Stimulated activated CD4-positive, alpha-beta T cell treated with anti-CD3 and anti-CD28 coated beads, TNF-alpha, amount 100 ng/mL, for 24 hours (primary cell): ENCODE measurements around the gene VAMP2.

Source experiments
- DNase-seq, 3 experiments: peaks; one replicate each; pipeline ENCODE4 v3.0.0-alpha.2; 2020; ENCODE audit warnings: low read depth in 3 of 3

The VAMP2 gene

GRCh38 chr17:8142887-8143580, 19.7 kb downstream of the VAMP2 start:
- no peak for DNase-seq

DNA sequence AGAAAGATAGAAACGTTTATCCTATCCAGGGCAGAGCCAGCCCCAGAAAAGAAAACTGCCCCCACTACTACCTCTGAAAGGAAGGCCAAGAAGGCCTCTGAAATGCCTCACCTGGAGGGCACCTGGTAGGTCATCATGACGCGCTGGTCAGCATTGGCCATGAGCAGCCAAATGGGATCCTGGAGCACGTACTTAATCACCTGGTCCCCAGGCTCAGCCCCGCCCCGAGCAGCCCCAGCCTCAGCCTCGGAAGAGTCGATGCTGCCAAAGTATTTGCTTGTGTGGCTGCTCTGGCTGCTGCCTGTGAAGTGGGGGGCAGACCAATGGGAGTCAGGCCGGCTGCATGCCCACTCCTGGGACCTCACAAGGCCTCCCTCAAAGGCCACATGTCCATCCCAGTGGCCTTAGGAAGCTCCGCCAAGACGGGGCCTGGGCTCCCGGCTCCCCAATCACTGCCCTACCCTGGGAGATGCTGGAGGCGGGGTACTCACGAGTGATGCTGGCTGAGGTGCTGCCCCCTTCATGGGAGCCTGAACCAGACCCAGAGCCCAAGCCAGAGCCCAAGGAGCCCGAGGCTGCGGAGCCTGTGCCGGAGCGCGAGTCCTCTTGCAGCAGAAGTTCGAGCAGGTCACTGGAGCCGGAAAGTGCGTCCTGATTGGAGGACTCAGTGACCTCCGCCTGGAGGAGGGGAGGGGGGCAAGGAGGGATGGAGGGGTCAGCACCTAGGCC, 20.4 kb downstream of the VAMP2 start:
- no peak for DNase-seq

DNA sequence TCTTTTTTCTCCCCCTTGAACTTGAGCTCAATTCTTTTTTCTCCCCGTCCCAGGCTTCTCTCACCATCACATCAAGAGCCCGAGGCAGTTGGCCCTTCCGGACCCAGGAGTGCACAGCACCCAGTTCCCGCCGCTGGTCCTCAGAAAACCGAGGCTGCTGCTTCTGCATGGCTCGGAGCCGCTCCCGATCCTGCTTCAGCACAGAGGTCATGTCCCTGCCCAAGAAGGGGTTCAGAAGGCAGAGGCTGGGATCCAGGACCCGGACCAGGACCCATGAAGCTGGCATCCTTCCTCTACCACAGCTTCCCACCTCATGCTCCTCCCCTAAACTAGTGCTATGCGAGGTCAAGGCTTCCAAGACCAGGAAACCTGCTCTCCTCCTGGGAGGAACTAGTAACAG, 21.0 kb downstream of the VAMP2 start:
- no peak for DNase-seq

DNA sequence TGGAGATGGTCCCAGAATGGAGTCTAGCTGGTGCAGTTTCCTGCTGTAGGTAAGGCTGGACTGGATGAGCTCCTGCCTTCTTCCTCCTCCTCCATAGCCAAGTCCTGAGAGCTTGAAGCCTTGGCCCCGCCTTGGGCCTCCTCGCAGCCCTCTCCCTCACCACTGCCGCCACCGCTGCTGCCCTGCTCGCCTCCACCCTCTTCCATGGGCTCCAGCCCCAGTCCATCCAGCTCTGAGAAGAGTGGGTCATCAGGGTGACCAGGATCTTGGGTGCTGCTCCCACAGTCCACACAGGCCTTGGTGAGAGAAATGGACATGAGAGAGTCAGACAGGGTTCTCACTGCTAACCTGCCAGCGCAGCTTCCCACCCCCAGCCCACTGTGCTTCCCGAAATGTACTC, 21.7 kb downstream of the VAMP2 start:
- no peak for DNase-seq

GRCh38 chr17:8140065-8141029, 22.4 kb downstream of the VAMP2 start:
- no peak for DNase-seq

GRCh38 chr17:8138672-8139371, 23.9 kb downstream of the VAMP2 start:
- peak; percentile 93 to 98 (median 97) for DNase-seq

DNA sequence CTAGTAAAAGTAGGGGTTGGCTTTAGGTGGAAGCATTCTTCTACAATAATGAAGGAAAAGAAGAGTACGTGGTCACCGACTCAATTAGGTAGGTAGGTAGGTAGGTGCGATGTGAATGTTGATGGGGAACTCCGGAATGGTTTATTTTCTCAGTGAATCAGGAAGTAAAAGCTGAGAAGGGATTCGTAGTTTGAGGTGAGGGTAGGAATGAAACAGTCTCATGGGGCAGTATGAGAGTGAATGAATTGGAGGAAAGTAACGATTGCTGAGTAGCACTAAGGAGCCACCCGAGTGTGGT, 24.4 kb downstream of the VAMP2 start:
- DNase-seq: no peak

DNA sequence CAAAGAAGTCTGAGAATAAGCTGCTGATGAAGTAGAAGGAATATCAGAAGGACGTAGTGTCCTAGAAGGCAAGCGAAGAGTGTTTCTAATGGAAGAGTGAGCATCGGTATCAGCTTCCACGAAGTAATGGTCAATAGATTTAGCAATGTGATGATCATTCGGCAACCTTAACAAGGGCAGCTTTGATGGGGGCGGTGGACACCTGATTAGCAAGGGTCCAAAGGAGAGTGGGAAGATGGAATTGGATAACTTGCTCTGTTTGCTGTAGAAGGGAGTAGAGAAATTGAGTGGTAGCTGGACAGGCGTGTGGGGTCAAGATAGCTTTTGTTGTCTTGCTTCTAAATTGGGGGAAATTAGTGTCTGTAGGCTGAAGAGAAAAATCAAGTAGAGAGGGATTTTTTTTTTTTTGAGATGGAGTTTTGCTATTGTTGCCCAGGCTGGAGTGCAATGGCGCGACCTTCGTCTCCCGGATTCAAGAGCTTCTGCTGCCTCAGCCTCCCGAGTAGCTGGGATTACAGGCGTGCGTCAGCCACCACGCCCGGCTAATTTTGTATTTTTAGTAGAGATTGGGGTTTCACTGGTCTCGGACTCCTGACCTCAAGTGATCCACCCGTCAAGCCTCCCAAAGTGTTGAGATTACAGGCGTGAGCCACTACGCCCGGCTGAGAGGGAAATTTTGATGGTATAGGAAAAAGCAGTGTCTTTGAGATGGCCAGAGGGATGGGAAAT, 24.9 kb downstream of the VAMP2 start:
- DNase-seq: no peak

DNA sequence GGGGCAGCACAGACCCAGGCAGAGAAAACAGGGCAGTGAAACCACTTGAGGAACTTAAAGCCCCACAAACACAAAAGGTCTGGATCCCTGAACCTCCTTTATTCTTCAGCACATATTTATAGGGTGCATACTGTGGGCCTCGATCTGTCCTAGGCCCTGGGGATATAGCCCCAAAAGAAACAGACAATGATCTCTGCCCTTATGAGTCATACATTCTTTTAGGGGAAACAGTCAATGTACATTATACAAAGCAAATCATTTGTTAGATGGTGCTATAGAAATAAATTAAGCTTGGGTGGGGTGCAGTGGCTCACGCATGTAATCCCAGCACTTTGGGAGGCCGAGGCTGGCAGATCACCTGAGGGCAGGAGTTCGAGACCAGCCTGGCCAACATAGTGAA, 28.8 kb downstream of the VAMP2 start:
- no peak for DNase-seq

GRCh38 chr17:8133399-8133798, 29.3 kb downstream of the VAMP2 start:
- no peak for DNase-seq

DNA sequence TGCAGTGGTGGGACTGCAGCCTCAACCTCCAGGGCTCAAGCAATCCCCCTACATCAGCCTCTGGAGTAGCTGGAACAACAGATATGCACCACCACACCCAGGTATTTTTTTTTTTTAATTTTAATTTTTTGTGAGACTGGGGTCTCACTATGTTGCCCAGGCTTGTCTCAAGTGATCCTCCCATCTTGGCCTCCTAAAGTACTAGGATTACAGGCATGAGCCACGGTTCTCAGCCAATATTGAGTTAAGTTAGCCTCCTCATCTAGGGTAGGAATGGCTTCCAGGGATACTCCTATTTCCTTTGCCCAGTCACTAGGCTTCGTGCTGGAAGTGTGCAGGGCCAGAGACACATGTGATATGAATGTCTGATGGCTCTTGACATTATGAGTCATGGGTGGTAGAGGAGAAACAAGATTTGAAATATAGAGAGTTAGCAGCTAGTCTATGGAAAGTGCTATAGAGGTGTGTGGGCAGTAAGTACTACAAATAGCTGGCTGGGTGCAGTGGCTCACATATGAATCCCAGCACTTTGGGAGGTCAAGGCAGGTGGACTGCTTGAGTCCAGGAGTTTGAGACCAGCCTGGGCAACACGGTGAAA, 30.8 kb downstream of the VAMP2 start:
- no peak for DNase-seq

DNA sequence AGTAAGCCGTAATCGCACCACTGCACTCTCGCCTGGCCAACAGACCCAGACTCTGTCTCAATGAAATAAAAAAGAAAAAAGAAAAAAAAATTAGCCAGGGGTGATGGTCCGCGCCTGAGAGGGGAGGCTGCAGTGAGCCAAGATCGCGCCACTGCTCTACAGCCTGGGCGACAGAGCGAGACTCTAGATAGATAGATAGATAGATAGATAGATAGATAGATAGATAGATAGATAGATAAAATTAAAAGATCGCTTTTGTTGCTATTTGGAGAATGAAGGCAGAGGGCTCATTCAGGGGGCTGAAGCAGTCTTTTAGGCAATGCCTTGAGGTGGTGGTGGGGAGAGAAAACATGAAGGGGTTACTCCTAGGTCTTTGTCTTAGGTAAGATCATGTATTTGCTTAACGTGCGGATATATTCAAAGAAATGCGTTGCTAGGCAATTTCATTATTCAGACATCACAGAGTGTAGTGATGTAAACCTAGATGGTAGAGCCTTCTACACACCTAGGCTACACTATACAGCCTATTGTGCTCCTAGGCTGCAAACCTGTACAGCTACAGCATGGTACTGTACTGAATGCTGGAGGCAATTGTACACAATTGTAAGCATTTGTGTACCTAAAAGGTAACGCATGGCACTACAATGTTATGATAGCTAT, 34.5 kb downstream of the VAMP2 start:
- DNase-seq: no peak

DNA sequence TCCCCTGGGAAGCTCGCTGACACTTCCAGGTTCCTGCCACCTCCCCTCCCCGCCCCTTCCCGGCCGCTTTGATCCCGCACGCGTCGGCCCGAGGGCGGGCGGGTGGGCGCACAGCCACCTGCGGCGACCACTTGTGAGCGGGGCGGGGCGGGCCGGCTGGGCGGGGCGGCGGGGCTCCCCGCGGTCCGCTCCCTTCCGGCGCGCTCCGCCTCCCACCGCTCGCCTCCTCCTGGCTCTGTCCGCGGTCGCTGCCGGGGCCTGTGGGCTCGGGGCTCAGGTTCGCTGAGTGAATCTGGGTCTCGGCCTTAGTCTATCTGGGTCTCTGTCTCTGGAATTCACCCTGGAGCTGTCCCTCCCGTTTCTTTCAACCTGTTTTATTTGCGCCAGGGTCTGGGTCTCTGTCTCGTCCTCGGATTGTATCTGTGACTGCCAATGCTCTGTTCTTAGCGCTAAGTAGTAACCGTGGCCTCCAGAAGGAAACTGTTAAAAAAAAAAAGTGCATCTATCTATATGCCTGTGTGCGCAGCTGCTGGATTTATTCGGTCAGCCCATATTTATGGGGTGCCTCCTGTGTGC, 36.2 kb downstream of the VAMP2 start:
- DNase-seq: peak in 1 of 3 experiments; percentile 59

GRCh38 chr17:8125947-8126490, 36.7 kb downstream of the VAMP2 start:
- DNase-seq: peak in 1 of 3 experiments; percentile 16

GRCh38 chr17:8125154-8125946, 37.4 kb downstream of the VAMP2 start:
- DNase-seq: peak; percentile 85 to 89 (median 88)

- DNase-seq: peak in 1 of 3 experiments; percentile 24
Measured at GRCh38 chr17:8124350-8125153, 38.2 kb downstream of the VAMP2 start.

DNA sequence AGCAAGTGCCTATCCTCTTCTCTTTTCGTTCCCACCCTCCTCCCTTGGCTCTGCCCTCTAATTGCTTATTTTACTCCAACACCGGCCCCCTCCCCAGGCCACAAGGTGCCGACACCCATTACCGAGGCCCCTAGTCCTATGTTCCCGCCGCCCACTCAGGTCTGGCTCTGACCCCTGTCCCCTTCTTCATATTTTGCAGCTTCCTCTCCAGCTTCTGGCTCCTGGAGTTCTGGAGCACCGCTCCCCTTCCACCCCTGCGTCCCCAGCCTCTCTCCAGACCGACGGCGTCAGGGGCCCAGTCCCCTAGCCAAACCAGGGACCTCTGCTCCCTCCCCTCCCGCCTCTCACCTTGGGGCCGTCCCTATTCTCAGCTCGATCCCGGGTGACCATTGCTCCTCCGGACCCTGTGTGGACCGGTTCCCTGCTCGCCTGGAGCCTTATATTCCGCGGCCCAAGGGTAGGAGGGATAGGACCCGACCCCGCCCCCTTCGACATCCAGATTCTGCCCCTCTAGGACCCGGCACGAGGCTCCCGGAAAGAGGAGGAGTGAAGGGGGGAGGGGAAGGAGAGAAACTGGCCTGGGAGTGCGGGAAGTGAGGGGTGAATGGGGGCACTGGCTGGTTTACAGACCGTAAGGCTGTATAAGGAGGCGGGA, 38.9 kb downstream of the VAMP2 start, which contains the start of gene HES7:
TSS of gene HES7 (minus strand) at position 412 of the 655 bp plus-strand sequence. CDS start at position 390, 22 bp downstream.
- no peak for DNase-seq
